GM19238 (cell line): ENCODE data around the gene SMIM41.
A peak's percentile ranks its signal among the peaks of the same experiment; 100 is the strongest.
"Not testable (repeated sequence)": the region's sequence is repeated elsewhere in the genome, so short reads cannot be mapped to it uniquely, and the experiment has no call there.

Source experiments
- DNase-seq: peaks from one replicate; pipeline ENCODE4 v3.0.0; 2011; ENCODE audit warnings: low spot score; ENCODE audit not compliant: insufficient read length

The SMIM41 gene

DNA sequence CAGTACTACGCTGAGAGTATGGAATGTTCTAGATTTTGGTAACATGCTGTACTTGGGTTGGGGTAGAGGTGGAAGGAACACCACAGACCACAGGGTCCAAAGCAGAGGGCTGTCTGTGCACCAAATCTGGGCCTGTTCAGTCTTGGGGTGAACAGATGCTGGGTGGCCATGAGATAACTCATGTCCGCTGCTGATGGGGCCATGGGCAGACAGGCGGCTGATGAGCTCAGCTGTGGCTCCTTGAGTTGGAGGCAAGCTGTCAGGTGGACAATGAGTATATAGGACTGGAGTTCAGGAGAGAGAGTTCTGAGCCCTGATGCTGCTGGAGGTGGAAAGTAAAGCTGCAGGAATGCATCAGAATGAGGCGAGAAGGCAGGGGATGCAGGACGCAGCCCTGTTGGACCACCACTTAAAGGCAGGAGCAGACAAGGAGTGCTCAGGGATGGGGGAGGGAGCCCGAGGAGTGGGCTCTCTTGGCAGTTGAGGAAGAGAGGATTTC lies 6.2 kb downstream of the SMIM41 start:
- no peak for DNase-seq

DNA sequence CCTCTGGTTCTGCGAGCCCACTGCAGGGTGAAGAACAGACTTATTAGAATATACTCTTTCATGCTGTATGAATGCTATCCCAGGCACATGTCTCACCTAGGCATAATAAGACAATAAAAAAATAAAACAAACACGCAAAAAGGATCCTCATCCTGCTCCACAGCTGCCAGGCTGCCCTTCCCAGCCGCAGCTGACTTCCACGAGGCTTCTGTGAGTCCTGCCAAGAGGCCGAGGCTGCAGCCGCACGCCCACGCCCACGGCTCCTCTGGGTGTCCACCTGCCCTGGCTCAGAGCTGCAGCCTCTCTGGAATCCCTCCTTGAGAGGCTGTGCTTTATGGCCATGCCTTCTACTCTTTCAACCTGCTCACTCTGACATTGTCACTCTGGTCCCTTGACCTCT lies 6.9 kb downstream of the SMIM41 start:
- DNase-seq, result no peak

DNA sequence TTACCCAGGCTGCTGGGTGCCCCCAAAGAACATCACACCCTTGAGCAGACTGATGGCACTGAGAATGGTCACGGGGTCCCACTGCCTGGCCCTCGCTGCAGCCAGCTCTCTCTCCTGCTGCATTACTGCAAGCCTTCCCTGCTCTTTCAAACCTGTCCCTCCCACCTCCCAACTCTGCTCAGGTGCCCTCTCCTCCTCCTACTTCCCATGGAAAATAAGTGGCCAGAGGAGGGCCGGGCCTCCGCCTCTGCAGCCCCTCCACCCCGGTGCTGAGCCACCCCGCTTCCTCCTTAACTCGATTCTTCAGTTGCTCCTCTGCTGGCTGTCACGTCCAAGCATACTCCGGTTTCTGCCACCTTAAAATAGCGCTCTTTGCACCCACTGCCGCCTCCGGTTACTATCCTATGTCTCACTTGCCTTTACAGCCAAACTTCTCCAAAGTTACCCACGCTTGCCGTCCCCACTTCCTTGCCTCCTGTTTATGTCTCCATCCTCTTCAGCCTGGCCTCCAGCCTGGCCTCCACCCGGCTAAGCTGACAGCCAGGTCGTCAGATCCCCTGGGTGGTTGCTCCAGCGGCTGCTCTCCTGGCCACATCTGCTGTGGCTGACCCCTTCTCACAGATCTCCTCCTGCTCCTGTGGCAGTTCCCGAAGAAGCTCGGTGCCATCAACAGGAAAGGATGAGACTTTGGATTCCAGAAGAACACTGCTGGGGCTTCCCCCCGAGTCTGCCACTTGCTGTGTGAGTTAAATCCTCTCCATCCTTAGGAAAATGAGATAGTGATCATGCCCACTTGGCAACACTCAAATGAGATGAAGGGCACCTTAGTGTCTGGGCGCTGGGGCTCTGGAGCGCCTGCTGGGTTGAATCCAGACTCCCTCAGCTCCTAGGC lies 7.7 kb downstream of the SMIM41 start:
- DNase-seq, result no peak

DNA sequence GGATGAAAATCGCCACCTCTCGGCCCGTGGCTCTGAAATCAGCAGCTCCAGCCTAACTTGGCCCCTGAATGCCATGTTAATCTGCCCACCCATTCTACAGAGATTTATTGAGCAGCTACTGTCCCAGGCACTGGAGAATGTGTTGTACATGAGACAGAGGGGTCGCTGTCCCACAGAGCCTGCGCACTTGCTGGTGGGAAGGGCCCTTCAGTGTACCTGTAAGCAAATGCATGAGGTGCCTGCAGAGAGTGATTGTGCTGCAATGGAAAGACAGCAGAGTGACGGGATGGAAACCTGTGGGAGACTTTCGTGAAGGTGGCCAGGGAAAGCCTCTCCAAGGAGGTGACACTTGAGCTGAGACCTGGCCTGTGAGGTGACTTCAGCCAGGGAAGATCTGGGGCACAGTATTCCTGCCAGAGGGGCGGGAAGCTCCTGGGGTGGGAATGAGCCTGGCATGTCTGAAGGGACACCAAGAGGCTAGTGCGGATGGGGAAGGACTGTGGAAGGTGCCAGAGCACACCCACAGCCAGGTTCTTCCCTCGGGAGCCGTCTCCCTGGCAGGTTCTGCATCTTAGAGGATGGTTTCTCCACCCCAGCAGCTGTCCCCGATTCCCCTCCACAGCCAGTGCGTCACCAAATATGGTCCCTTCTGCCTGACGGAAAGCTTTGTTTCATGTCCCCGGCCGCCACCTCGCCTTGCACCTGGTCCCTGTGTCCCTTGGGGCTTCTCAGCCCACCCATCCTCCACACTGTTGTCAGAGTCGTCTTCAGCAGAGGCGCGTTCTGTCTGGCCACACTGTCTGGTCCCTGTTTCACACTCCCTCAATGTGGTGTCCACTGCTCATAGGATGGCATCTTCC lies 8.7 kb downstream of the SMIM41 start:
- DNase-seq, result peak; percentile 72

DNA sequence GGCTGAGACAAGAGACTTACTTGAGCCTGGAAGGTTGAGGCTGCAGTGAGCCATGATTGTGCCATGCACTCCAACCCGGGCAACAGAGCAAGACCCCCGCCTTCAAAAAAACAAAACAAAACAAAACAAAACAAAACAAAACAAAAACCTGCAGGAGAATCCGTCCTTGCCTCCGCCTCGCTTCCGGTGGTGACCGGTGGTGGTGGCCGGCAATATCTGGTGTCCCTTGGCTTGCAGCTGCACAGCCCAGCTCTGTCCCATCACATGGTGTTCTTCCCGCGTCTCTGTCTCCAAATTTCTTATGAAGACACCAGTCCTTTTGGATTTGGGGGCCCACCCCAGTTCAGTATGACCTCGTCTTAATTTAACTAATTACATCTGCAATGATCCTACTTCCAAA lies 10.0 kb downstream of the SMIM41 start:
- DNase-seq, result no peak

DNA sequence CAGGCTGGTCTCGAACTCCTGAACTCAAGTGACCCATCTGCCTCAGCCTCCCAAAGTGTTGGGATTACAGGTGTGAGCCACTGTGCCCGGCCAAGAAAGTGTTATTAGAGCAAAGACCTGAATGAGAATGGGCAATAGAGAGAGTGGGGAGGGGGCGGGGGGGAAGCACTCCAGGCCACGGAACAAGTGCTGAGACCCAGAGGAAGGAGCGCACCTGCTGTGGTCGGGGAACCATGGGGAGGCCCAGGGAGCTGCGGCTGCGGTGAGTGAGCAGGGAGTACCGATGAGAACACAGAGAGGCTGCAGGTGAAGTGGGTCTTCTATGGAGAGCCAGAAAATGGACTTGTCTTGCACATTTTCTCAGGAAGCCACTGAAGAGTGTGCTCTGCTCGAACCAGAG lies 10.8 kb downstream of the SMIM41 start:
- DNase-seq, result no peak

DNA sequence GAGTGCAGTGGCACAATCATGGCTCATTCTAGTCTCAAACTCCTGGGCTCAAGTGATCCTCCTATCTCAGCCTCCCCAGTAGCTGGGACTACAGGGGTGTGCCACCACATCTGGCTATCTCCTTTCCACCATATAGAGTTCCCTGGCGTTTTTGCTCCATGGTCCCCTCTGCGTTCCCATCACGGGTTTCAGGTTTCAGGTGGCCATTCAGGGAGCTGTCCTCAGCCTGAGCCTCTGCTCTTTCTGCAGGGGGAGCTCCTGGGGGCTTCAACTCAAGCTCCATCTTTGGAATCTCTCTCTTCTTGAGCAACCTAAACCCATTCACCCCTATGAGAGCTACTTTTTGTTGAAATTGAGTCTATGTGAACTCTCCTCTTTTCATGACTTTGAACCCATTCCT lies 11.6 kb downstream of the SMIM41 start:
- DNase-seq, result no peak

DNA sequence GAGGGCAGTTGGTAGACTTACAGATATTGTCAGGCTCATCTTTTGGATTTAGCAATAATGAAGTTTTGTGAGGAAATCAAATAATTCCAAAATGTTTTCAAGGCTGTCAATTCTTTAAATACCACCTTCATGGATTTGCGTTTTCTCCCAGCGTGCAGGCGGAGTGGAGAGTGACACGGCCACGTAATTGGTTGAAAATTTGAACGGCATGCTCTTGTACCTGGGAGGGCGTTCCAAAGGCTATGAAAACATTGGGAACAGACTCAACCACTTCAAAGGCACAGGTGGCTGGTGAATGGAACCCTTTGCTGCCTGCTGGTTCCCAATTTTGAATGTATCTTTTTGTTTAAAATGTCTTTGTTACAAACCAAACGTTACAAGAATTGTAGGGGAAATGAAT lies 12.4 kb downstream of the SMIM41 start:
- no peak for DNase-seq

DNA sequence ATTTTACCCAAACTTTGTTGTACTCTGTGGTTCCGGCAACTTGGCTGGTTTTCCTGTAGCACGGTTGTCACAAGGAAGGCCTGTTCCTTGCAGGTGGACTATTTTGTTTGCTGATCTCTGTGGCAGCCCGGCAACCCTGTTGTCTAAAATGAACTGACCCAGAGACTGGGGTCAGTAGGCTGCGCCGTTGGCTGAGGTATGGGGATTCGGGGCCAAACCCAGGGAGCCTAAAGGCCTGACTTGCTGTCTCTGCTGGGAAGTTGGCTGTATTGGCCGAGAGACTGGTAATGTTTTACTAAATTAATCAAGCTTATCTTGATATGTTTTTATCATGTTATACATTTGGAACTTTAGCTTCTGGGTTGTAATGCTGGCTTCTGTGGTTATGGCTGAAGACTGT lies 13.8 kb downstream of the SMIM41 start:
- no peak for DNase-seq

DNA sequence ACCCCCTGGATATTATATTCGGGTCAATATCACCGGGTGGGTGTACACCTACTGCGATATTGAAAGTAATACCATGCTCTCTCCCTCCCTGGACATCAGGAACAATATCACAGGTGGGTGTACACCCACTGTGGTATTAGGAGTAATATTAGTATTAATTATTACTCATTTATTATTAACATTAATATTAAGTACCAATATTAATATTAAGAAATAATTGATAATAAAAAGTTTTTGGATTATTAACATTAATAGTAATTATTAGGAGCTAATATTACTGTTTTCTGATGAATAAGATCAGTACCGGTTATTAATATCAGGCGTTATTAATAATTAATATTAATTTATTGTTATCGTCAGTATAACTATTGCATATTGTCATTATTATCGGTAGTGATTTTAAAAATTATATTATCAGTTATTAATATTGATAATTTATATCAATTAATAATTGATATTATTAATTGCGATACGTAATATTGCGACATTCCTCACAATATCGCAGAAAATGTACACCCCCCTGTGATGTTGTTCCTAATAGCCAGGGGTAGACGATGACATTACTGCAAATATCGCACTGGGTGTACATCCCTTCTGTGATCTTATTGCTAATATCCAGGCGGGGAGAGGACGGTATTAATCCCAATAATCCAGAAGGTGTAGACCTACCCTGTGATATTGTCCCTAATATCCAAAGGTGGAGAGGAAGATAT lies 17.0 kb downstream of the SMIM41 start:
- DNase-seq, result no peak

DNA sequence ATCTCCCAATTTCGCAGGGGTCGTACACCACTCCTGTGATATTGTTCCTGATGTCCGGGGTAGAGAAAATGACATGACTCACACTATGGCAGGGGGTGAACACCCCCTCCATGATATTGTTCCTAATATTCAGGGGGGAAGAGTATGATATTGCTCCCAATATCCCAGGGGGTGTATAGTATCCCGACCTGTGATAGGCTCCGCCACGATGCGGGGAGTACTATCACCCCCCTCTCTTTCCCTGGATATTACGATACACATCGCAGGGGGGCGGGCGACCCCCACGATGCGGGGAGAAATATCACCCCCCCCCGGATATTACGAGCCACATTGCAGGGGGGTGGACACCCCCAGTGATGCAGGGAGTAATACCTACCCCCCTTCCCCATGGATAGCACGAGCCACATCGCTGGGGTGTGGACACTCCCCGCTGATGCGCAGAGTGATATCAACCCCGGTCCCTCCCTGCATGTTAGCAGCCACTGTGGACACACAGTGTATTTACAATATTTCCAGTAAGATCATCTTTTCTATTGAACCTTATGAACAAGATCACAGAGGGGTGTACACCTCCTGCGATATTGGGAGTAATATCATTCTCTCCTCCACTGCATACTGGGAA lies 17.7 kb downstream of the SMIM41 start:
- DNase-seq, result no peak

DNA sequence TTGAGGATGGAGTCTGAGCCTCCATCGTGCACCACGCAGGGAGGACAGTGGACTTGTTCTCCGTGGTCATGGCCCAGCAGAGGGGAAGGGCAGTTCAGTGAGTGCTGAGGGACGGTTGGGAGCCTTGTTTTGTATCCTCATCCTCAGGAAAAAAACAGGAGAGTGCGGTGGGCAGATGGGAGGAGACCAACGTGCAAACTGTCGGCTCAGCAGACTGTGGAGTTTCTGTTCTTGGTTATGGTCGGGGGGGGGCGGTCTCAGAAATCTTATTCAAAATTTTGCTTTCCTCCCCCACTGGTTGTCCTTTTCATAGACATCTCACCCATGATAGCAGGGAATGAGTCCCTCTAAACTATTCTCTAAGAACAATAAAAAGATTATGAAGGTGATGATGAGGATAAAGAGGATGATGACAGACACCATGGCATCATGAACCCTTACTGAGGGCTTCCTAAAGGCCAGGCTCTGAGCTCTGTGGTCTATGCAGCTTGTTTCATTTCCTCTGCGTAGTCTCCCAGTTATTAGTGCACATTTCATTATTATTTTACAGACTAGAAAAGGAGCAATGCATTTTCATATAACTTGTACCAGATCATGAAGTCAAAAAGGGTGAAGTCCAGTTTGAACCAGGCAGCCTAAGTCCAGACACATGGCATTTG lies 25.1 kb downstream of the SMIM41 start:
- DNase-seq, result not testable (repeated sequence)

DNA sequence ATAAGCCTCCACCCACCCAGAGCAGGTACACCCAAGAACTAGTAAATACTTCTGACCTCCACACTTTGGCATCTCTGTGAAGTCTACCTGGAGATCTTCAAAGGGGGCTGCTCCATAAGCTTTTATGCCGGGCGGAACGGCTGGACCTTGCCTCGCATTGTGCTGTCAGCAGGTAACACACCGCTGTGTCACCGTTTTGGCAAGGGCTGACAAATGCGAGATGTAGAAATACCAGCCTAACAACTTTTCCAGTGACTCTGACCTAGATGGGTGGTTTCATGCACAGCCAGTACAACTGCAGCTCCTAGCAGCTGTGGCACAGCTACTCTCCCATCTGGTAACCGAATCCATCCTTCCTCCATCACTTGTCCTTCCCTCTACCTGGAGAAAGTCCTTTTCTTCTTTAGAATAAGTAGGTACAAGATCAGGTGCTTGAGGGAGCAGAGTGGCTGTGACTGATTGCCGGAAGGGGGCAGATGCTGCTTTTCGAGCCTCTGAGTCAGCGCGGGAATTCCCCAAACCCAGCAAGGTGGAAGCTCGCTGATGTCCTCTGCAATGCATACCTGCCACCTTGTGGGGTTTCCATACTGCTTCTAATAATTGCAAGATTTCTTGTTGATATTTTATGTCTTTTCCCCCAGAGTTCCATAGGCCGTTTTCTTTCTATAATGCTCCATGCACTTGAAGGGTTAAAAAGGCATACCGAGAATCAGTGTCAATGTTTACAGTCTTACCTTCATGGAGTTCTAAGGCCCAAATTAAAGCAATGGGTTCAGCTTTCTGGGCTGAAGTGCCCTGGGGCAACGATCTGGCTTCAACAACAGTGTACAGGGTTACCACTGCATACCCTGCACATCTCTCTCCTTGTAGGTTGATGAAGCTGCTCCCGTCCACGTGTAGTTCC lies 37.0 kb downstream of the SMIM41 start:
- DNase-seq, result not testable (repeated sequence)

DNA sequence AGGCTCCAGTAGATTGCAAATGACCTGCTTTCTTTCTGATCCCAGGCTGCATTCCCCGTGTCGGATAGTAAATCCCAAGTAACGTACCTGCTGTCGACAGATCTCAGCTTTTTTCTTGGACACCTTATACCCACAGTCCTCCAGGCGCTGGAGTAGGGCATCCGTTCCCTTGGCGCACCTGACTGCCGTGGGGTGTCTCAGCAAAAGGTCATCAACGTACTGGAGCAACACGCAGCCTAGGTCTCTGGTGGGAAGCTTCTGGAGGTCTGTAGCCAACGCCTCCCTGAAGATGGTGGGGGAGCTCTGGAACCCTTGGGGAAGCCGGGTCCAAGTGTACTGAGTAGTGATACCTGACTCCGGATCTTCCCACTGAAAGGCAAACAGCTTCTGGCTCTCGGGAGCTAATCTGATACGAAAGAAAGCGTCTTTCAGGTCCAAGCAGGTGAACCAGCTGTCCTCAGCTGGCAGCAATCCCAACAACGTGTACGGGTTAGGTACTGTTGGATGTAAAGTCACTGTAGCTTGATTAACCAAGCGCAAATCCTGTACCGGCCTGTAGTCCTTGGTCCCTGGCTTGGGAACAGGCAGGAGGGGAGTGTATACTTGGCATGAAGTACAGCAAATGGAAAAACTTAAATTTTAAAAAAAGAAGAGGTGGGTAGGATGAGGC lies 38.4 kb downstream of the SMIM41 start:
- DNase-seq, result not testable (repeated sequence)

DNA sequence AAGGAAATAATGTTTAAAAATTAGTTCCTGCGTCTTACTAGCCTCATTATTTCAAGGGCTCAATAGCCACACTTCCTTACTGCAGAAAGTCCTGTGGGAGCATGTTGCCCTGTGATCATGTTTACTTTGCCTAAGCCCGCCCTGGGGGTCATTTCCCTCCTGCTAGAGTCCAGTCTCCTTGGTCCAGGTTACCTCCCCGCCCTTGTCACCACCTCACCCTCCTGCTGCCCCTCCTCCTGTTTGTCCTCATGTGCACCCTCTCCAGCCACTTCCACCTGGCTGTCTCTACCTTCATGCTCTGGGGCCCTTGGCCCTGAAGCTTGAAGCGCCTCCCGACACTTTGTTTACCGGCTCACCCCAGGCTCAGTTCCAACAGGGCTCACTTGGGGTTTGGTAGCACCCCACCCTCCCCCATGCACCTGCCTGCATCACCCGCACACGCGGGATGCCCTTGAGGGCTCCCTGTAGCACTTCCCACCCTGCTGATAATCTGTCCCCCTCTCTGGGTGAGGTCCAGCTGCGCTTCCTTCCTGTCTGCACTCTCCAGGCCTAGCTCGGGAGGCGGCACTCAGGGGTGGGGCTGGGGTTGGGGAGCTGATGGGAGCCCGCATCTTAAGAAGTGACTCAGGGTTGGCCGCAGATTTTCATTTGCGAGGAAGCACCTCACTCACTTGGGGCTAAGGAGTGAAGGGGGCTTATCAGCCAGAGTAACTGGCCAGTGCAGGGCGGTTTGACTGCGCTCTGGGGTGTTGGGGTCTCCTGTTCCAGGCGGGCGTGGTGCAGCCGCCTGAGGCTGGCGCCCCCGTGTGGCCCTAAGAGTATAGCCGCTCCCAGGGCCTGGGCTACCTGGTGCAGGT lies 40.1 kb downstream of the SMIM41 start:
- no peak for DNase-seq

DNA sequence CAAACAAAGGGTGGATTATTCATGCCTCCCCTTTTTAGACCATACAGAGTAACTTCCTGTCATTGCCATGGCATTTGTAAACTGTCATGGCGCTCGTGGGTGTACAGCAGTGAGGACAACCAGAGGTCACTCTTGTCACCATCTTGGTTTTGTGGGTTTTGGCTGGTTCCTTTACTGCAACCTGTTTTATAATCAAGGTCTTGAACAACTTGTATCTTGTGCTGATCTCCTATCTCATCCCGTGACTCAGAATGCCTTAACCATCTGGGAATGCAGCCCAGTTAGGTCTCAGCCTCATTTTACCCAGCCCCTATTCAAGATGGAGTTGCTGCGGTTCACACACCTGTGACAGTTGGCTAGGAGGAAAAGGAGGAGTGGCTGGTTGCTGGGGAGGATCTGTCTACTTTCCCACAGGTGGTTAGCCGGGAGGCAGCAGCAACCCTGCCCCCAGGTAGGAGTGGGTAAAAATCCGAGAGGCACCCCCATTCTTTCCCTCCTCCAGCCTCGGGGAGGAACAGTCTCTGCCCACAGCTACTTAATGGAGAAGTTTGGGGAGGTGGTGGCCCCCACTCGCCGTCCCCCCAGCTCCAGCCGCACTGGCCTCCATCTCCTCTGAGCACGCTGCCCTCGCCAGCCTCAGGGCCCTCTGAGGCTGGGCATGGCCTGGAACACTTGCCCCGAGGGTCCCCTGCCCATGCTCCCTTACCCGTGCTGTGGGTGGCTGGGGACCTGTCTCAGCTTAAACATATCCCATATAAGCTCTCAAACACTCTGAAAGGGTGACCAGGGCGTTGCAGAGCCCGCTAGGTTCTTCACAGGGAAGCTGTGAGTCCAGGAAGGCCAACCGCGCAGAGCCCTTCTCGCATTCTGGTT lies 41.7 kb downstream of the SMIM41 start:
- no peak for DNase-seq
